WTC11 (cell line): ENCODE results near the gene EXOC4. TPM values are rescaled to one million over a fixed set of nuclear protein-coding genes. Genes with fewer than 3 reads are reported as not detected.

ENCODE experiments used
- ATAC-seq: fragments of 200-7000 bp; cut with Tn5 transposase; 2 replicates; pipeline ENCODE4 v1.10.0; 2021; ENCODE audit warnings: mild to moderate bottlenecking, moderate library complexity
- CTCF ChIA-PET: fragments of 300-600 bp; sonication (Branson Sonifier 250); formaldehyde crosslinking; loops from one replicate; lab custom pipeline; 2021; ENCODE audit warnings: antibody characterized with exemption; lab: Charles Lee
- POLR2A ChIA-PET: fragments of 350-600 bp; sonication (Branson Sonifier 250); formaldehyde crosslinking; loops from one replicate; lab custom pipeline; 2021; ENCODE audit warnings: antibody characterized with exemption; lab: Charles Lee
- DNase-seq: peaks from one replicate; pipeline ENCODE4 v3.0.0; 2021; ENCODE audit warnings: low spot score
- H3K27ac Mint-ChIP-seq: 2 replicates; pipeline ENCODE4 v1.8.0; 2021; ENCODE audit warnings: mixed read lengths
- H3K27me3 Mint-ChIP-seq: 2 replicates; pipeline ENCODE4 v1.8.0; 2021; ENCODE audit warnings: low read depth, mild to moderate bottlenecking, moderate library complexity, mixed read lengths
- H3K36me3 Mint-ChIP-seq: 2 replicates; pipeline ENCODE4 v1.8.0; 2021; ENCODE audit warnings: mixed read lengths
- H3K4me1 Mint-ChIP-seq: 2 replicates; pipeline ENCODE4 v1.8.0; 2022; ENCODE audit warnings: mixed read lengths
- H3K4me3 Mint-ChIP-seq: 2 replicates; pipeline ENCODE4 v1.8.0; 2021; ENCODE audit warnings: mild to moderate bottlenecking, moderate library complexity, mixed read lengths
- H3K9me3 Mint-ChIP-seq: 2 replicates; pipeline ENCODE4 v1.8.0; 2021; ENCODE audit warnings: mixed read lengths
- CBFB ChIP-seq: sonication (generic); formaldehyde crosslinking; IDR thresholded peaks from 2 replicates; pipeline ENCODE4 v1.8.1; 2022; ENCODE audit warnings: mild to moderate bottlenecking, low read depth, missing genetic modification reagents
- GTF2I ChIP-seq: fragments of 250-450 bp; sonication (Bioruptor Pico); conservative IDR thresholded peaks from 2 replicates; pipeline ENCODE4 v1.4.0; 2021; ENCODE audit warnings: mild to moderate bottlenecking
- KAT7 ChIP-seq: sonication (generic); formaldehyde crosslinking; IDR thresholded peaks from 2 replicates; pipeline ENCODE4 v1.8.1; 2023; ENCODE audit warnings: missing genetic modification reagents, mild to moderate bottlenecking, borderline replicate concordance
- NR3C1 ChIP-seq: sonication (generic); formaldehyde crosslinking; conservative IDR thresholded peaks from 2 replicates; pipeline ENCODE4 v1.8.1; 2023; ENCODE audit warnings: low read depth, mild to moderate bottlenecking, missing genetic modification reagents
- PRRX2 ChIP-seq: fragments of 250-450 bp; sonication (Bioruptor Pico); IDR thresholded peaks from 2 replicates; pipeline ENCODE4 v1.8.0; 2021; ENCODE audit warnings: mild to moderate bottlenecking
- RELA ChIP-seq: sonication (generic); formaldehyde crosslinking; IDR thresholded peaks from 2 replicates; pipeline ENCODE4 v1.8.1; 2022; ENCODE audit warnings: missing genetic modification reagents, mild to moderate bottlenecking, borderline replicate concordance
- SMAD3 ChIP-seq: sonication (generic); formaldehyde crosslinking; IDR thresholded peaks from 2 replicates; pipeline ENCODE4 v1.8.0; 2022; ENCODE audit warnings: missing genetic modification reagents, mild to moderate bottlenecking, borderline replicate concordance
- ZNF121 ChIP-seq: sonication (generic); formaldehyde crosslinking; IDR thresholded peaks from 2 replicates; pipeline ENCODE4 v1.8.0; 2023; ENCODE audit warnings: missing genetic modification reagents
- ZNF138 ChIP-seq: sonication (generic); formaldehyde crosslinking; conservative IDR thresholded peaks from 2 replicates; pipeline ENCODE4 v1.8.1; 2022; ENCODE audit warnings: mild to moderate bottlenecking, moderate library complexity, missing genetic modification reagents
- ZNF416 ChIP-seq: fragments of 250-450 bp; sonication (Bioruptor Pico); IDR thresholded peaks from 2 replicates; pipeline ENCODE4 v1.9.0; 2021; ENCODE audit warnings: mild to moderate bottlenecking, inconsistent platforms
- ZNF423 ChIP-seq: fragments of 250-450 bp; sonication (Bioruptor Pico); IDR thresholded peaks from 2 replicates; pipeline ENCODE4 v2.1.2; 2022; ENCODE audit warnings: mild to moderate bottlenecking, moderate library complexity
- total RNA-seq: library from RNA; stranded (reverse); gene quantifications from 3 replicates; pipeline ENCODE4 v1.2.3, GENCODE V29; 2021
- TF ChIP-seq, protein P1 (sequence below): sonication (generic); formaldehyde crosslinking; IDR thresholded peaks from 2 replicates; pipeline ENCODE4 v1.8.0; 2023; ENCODE audit warnings: mild to moderate bottlenecking, missing genetic modification reagents
- TF ChIP-seq, protein P2 (sequence below): sonication (generic); formaldehyde crosslinking; IDR thresholded peaks from 2 replicates; pipeline ENCODE4 v1.8.1; 2022; ENCODE audit warnings: missing genetic modification reagents, borderline replicate concordance
- TF ChIP-seq, protein P3 (sequence below): sonication (generic); formaldehyde crosslinking; conservative IDR thresholded peaks from 2 replicates; pipeline ENCODE4 v1.8.1; 2022; ENCODE audit warnings: mild to moderate bottlenecking, missing genetic modification reagents
- TF ChIP-seq, protein P4 (sequence below): sonication (generic); formaldehyde crosslinking; IDR thresholded peaks from 2 replicates; pipeline ENCODE4 v1.8.0; 2022; ENCODE audit warnings: mild to moderate bottlenecking, missing genetic modification reagents
- TF ChIP-seq, protein P5 (sequence below): sonication (generic); formaldehyde crosslinking; IDR thresholded peaks from 2 replicates; pipeline ENCODE4 v1.8.1; 2023; ENCODE audit warnings: mild to moderate bottlenecking, missing genetic modification reagents, moderate library complexity
- TF ChIP-seq, protein P6 (sequence below): sonication (generic); formaldehyde crosslinking; IDR thresholded peaks from 2 replicates; pipeline ENCODE4 v1.8.1; 2022; ENCODE audit warnings: mild to moderate bottlenecking, missing genetic modification reagents, moderate library complexity, borderline replicate concordance
- TF ChIP-seq, protein P7 (sequence below): fragments of 250-450 bp; sonication (Bioruptor Pico); IDR thresholded peaks from 2 replicates; pipeline ENCODE4 v2.1.2; 2022; ENCODE audit warnings: mild to moderate bottlenecking, moderate library complexity
- TF ChIP-seq, protein P8 (sequence below): fragments of 200-600 bp; IDR thresholded peaks from 2 replicates; pipeline ENCODE4 v1.8.0; 2022; ENCODE audit warnings: antibody characterized with exemption
- TF ChIP-seq, protein P9 (sequence below): fragments of 250-450 bp; sonication (Bioruptor Pico); IDR thresholded peaks from 2 replicates; pipeline ENCODE4 v1.9.0; 2021; ENCODE audit warnings: moderate library complexity, mild to moderate bottlenecking, inconsistent platforms, borderline replicate concordance
- TF ChIP-seq, protein P10 (sequence below): fragments of 250-450 bp; sonication (Bioruptor Pico); IDR thresholded peaks from 2 replicates; pipeline ENCODE4 v1.9.0; 2021; ENCODE audit warnings: mild to moderate bottlenecking

The EXOC4 gene
- total RNA-seq, 1 experiment from 2014 or later = 62.0 TPM

DNA sequence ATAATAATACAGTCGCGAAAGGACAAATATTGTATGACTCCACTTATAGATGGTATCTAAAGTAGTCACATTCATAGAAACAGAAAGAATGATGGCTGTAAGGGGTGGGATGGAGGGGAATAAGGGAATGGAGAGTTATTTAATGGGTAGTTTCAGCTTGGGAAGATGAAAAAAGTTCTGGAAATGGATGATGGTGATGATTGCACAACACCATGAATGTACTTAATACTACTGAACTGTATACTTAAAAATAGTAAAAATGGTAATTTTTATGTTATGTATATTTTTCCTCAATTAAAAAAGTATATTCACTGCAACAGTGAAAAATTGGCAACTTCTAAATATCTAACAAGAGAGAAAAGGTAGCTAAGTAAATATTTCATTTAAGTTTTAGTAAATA, 265.8 kb downstream of the EXOC4 start (continued):
- TF ChIP-seq NR3C1 (CRISPR knock-in tag) (no peak), RELA (CRISPR knock-in tag) (no peak)
- TF ChIP-seq, protein P1, sequence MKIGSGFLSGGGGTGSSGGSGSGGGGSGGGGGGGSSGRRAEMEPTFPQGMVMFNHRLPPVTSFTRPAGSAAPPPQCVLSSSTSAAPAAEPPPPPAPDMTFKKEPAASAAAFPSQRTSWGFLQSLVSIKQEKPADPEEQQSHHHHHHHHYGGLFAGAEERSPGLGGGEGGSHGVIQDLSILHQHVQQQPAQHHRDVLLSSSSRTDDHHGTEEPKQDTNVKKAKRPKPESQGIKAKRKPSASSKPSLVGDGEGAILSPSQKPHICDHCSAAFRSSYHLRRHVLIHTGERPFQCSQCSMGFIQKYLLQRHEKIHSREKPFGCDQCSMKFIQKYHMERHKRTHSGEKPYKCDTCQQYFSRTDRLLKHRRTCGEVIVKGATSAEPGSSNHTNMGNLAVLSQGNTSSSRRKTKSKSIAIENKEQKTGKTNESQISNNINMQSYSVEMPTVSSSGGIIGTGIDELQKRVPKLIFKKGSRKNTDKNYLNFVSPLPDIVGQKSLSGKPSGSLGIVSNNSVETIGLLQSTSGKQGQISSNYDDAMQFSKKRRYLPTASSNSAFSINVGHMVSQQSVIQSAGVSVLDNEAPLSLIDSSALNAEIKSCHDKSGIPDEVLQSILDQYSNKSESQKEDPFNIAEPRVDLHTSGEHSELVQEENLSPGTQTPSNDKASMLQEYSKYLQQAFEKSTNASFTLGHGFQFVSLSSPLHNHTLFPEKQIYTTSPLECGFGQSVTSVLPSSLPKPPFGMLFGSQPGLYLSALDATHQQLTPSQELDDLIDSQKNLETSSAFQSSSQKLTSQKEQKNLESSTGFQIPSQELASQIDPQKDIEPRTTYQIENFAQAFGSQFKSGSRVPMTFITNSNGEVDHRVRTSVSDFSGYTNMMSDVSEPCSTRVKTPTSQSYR (CRISPR knock-in tag) = no peak
- TF ChIP-seq, protein P2, sequence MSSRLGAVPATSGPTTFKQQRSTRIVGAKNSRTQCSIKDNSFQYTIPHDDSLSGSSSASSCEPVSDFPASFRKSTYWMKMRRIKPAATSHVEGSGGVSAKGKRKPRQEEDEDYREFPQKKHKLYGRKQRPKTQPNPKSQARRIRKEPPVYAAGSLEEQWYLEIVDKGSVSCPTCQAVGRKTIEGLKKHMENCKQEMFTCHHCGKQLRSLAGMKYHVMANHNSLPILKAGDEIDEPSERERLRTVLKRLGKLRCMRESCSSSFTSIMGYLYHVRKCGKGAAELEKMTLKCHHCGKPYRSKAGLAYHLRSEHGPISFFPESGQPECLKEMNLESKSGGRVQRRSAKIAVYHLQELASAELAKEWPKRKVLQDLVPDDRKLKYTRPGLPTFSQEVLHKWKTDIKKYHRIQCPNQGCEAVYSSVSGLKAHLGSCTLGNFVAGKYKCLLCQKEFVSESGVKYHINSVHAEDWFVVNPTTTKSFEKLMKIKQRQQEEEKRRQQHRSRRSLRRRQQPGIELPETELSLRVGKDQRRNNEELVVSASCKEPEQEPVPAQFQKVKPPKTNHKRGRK = no peak
- TF ChIP-seq, all 79 proteins: peak for 0

DNA sequence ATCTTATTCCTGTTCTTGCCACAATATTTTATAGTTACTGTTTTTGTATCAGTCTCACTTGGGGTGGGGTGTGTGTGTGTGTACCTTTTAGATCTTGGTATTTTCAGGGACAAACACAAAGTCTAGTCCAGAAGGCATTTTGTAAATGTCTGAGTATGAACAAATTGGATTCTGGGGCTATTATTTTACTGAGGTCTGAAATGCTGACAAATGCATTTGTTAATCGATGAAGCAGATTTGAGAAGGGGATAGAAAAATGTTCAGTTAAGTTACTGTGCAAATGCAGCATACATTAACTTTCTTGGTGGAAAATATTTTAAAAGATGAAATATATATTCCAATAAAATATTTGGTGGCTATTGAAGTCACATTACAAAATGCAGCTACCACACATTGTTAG, 267.4 kb downstream of the EXOC4 start:
- Mint-ChIP-seq H3K9me3 (peaks cover 11% of the 10 kb centered on the region), H3K27me3 (no peaks in the 10 kb centered on the region), H3K4me1 (peaks cover 15% of the 10 kb centered on the region), H3K27ac (no peak overlapping the region), H3K36me3 (peaks cover 7% of the 10 kb centered on the region), H3K4me3 (no peak overlapping the region)
- no peak for DNase-seq
- CTCF ChIA-PET = no interaction called here
- POLR2A ChIA-PET = no interaction called here
- ATAC-seq = no peak
- no peak for TF ChIP-seq GTF2I
- TF ChIP-seq, protein P3, sequence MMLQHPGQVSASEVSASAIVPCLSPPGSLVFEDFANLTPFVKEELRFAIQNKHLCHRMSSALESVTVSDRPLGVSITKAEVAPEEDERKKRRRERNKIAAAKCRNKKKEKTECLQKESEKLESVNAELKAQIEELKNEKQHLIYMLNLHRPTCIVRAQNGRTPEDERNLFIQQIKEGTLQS = no peak
- TF ChIP-seq, protein P4, sequence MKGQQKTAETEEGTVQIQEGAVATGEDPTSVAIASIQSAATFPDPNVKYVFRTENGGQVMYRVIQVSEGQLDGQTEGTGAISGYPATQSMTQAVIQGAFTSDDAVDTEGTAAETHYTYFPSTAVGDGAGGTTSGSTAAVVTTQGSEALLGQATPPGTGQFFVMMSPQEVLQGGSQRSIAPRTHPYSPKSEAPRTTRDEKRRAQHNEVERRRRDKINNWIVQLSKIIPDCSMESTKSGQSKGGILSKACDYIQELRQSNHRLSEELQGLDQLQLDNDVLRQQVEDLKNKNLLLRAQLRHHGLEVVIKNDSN (CRISPR knock-in tag) = no peak
- no peak for TF ChIP-seq ZNF416 (CRISPR knock-in tag)
- TF ChIP-seq, protein P1 (CRISPR knock-in tag) = no peak
- no peak for TF ChIP-seq SMAD3 (CRISPR knock-in tag)
- TF ChIP-seq, protein P5, sequence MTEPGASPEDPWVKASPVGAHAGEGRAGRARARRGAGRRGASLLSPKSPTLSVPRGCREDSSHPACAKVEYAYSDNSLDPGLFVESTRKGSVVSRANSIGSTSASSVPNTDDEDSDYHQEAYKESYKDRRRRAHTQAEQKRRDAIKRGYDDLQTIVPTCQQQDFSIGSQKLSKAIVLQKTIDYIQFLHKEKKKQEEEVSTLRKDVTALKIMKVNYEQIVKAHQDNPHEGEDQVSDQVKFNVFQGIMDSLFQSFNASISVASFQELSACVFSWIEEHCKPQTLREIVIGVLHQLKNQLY (CRISPR knock-in tag) = no peak
- no peak for TF ChIP-seq ZNF423
- TF ChIP-seq, protein P6, sequence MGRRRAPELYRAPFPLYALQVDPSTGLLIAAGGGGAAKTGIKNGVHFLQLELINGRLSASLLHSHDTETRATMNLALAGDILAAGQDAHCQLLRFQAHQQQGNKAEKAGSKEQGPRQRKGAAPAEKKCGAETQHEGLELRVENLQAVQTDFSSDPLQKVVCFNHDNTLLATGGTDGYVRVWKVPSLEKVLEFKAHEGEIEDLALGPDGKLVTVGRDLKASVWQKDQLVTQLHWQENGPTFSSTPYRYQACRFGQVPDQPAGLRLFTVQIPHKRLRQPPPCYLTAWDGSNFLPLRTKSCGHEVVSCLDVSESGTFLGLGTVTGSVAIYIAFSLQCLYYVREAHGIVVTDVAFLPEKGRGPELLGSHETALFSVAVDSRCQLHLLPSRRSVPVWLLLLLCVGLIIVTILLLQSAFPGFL = no peak
- TF ChIP-seq, protein P7, sequence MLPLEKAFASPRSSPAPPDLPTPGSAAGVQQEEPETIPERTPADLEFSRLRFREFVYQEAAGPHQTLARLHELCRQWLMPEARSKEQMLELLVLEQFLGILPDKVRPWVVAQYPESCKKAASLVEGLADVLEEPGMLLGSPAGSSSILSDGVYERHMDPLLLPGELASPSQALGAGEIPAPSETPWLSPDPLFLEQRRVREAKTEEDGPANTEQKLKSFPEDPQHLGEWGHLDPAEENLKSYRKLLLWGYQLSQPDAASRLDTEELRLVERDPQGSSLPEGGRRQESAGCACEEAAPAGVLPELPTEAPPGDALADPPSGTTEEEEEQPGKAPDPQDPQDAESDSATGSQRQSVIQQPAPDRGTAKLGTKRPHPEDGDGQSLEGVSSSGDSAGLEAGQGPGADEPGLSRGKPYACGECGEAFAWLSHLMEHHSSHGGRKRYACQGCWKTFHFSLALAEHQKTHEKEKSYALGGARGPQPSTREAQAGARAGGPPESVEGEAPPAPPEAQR (CRISPR knock-in tag) = no peak
- no peak for TF ChIP-seq KAT7 (CRISPR knock-in tag)
- no peak for TF ChIP-seq ZNF138
- no peak for TF ChIP-seq CBFB
- TF ChIP-seq, protein P8, sequence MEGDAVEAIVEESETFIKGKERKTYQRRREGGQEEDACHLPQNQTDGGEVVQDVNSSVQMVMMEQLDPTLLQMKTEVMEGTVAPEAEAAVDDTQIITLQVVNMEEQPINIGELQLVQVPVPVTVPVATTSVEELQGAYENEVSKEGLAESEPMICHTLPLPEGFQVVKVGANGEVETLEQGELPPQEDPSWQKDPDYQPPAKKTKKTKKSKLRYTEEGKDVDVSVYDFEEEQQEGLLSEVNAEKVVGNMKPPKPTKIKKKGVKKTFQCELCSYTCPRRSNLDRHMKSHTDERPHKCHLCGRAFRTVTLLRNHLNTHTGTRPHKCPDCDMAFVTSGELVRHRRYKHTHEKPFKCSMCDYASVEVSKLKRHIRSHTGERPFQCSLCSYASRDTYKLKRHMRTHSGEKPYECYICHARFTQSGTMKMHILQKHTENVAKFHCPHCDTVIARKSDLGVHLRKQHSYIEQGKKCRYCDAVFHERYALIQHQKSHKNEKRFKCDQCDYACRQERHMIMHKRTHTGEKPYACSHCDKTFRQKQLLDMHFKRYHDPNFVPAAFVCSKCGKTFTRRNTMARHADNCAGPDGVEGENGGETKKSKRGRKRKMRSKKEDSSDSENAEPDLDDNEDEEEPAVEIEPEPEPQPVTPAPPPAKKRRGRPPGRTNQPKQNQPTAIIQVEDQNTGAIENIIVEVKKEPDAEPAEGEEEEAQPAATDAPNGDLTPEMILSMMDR = no peak
- TF ChIP-seq PRRX2 = no peak
- TF ChIP-seq RELA (CRISPR knock-in tag) = no peak
- TF ChIP-seq, protein P9, sequence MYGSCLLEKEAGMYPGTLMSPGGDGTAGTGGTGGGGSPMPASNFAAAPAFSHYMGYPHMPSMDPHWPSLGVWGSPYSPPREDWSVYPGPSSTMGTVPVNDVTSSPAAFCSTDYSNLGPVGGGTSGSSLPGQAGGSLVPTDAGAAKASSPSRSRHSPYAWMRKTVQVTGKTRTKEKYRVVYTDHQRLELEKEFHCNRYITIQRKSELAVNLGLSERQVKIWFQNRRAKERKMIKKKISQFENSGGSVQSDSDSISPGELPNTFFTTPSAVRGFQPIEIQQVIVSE (CRISPR knock-in tag) = no peak
- TF ChIP-seq, protein P10, sequence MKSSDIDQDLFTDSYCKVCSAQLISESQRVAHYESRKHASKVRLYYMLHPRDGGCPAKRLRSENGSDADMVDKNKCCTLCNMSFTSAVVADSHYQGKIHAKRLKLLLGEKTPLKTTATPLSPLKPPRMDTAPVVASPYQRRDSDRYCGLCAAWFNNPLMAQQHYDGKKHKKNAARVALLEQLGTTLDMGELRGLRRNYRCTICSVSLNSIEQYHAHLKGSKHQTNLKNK (CRISPR knock-in tag) = no peak
- TF ChIP-seq ZNF121 (CRISPR knock-in tag) = no peak
